Measurements from ENCODE around the gene SAMD4A.

The SAMD4A gene

GRCh38 chr14:54565785-54566409, 1.0 kb upstream of the SAMD4A start:
- FAIRE-seq: peak; percentile 58
- DNase-seq (ENCODE audit: low spot score): peak; percentile 96

DNA sequence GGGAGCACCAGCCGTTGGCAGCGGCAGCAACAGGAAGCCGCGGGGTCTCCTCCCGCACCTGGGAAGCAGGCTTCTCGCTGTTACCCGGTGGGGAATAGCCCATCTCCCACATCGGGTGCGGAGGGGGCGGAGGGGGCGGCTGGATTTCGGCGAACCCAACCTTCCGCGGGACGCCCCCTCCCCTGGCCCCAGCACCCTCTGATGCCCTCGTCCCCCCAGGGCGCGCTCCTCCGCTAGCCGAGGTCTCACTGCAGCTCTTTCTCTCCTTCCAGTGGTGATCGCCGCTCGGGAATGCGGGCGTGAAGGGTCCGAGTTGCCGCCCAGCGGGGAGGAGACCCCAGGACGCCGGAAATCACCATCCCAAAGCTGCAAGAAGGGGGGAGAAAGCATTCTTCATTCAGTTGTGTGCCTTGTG, 303 bp downstream of the SAMD4A start:
- FAIRE-seq (peak; percentile 78), DNase-seq (ENCODE audit: low spot score) (peak; percentile 55)

GRCh38 chr14:54567639-54568561, 972 bp downstream of the SAMD4A start:
- peak; percentile 87 for FAIRE-seq
- DNase-seq (ENCODE audit: low spot score): peak; percentile 58

GRCh38 chr14:54568821-54569595, 2.1 kb downstream of the SAMD4A start:
- DNase-seq (ENCODE audit: low spot score) (no peak), FAIRE-seq (peak; percentile 32)

DNA sequence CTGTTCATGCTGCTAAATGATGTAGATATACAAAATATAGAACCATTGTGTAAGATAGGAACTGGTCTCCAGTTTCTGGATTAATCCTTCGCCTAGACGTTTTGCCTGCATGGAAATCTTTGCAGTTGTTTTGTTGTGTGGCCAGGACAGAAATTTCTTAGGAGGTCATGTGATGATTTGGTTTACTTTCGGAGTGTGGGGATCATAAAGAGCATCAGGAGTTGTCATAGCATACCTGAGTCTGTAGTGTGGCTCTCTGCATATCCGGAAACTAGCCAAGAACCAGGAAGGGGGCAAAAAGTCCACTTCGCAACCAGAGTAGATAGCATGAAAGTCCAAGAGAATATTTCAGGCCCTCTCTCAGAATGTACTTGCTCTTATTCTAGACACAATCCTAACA, 3.1 kb downstream of the SAMD4A start:
- no peak for DNase-seq (ENCODE audit: low spot score)
- FAIRE-seq: no peak

DNA sequence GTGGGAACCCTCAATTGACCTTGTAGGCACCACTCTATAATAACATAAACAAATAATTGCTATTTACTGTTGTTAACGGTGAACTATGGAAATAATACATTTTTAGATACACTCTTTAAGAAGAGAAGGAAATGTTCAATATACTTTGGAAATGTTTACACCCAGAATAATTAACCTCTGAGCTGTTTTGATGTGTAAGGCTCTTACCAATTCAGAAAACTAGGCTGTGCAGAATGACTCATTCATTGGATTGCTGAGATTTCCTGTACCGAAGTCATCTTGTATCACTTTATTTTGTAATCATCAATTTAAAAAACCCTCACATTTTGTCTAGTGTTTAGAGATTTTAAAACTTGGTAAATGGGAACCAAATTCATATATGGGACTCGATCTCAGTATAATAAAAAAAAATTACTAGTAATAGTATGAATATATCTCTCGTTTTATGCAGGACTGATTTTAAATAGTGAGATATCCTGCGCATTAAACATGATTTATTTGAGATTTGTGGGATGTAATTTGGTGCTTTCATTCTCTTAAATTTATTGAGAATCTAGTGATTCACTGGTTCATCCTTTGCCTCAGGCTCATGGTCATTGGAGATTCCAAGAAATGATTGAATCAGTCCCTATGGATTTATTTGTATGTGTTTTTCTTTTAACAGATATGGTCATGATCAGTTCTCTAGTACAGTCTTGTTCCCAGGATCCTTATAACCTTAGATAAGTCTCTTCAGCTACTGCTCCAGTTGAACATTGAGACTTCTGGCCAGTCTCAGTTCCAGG, 3.9 kb downstream of the SAMD4A start:
- FAIRE-seq (no peak), DNase-seq (ENCODE audit: low spot score) (peak; percentile 38)

- DNase-seq (ENCODE audit: low spot score): peak; percentile 47
- no peak for FAIRE-seq
Measured at GRCh38 chr14:54572316-54572715, 5.4 kb downstream of the SAMD4A start.

DNA sequence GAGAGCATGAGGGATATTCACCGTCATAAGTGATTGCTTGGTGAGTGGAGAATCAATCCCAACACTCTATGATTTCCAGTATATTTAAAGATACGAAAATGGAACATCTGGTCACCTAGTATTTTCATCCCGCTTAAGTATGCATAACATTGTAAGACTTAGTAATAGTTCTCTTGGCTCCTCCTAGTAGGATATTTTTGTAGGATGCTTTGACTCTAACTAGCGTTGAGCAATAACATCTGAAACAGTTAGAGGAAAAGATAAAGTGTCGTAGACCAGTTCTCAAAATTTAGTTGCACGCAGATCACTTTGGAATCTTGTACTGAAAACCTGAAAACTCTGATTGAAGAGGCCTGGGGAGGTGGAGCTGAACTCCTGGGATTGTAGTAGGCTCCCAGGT, 7.6 kb downstream of the SAMD4A start:
- FAIRE-seq: no peak
- no peak for DNase-seq (ENCODE audit: low spot score)

DNA sequence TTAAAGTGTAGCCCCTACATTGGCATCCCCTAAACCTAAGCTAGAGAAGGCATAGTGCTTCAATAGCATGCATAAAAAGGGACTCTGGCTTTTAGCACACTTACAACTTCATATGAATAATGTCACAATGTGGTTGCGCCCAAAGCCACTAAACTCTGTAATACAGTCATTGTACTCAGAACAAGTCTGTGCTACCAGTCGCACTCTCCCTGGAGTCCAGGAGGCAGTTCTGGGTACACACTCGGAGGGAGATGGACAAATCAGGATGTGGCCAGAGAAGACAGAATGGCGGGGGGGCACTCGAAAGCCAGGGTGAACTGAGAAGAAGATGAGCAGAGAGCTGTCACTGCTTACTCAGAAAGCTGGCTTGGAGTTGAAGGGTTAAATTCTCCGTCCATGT, 10.6 kb downstream of the SAMD4A start:
- DNase-seq (ENCODE audit: low spot score) (no peak), FAIRE-seq (peak; percentile 63)

DNA sequence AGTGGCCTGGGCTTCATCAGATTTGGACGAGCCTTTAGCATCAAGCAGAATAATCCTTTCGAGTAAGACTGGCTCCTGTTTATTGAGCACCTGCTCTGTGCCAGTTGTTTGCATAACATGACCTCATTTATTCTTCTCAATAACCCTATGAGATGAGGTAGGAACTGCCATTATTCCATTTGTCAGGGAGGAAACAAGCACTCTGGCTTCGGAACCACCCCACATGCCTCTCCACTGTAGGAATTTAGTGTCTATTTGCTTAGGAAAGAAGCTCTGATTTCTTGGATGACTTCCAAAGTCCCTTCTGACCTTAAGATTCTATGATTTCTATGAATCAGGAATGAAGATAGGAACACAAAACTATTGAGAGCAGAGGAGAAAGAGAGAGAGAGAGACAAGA, 11.0 kb downstream of the SAMD4A start:
- FAIRE-seq (no peak), DNase-seq (ENCODE audit: low spot score) (peak; percentile 20)

DNA sequence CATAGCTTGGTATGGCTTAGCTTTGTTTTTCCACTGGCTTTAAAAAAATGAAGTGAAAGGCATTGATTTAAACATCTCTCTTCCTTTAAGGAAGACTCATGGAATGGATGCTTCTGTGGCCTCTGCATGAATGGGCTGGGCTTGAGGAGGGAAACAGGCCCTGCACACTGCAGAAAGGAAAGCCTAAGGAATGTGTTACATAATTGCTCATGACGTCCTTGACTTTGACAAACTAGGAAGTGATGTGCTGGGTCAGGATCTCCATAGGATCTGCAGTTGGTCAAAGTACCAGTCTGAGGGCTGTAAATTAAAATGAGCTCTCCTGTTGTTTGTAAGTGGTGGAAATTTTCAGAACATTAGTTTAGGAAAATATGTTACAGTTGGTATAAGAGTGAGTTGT, 12.7 kb downstream of the SAMD4A start:
- DNase-seq (ENCODE audit: low spot score) (no peak), FAIRE-seq (no peak)

- no peak for FAIRE-seq
- DNase-seq (ENCODE audit: low spot score): no peak
Measured at GRCh38 chr14:54580933-54581332, 14.0 kb downstream of the SAMD4A start.

DNA sequence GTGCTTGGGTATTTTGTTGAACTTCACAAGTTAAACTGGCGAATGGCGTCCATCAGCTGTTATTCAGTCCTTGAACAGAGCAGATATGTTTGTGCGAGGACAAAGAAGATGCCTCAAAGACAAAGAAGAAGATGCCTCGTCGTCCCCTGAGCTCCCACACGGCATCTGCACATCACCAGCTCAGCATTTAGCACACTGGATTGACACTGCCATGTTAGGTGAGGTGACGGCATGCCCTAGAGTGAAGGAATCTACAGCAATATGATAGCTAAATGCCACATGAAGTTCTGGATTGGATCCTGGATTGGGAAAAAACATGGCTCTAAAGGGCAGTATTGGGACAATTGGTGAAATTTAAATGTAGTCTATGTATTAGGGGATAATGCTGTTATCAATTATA, 15.4 kb downstream of the SAMD4A start:
- no peak for DNase-seq (ENCODE audit: low spot score)
- FAIRE-seq: no peak

- DNase-seq (ENCODE audit: low spot score): no peak
- no peak for FAIRE-seq
Measured at GRCh38 chr14:54584097-54584496, 17.2 kb downstream of the SAMD4A start.

- FAIRE-seq (no peak), DNase-seq (ENCODE audit: low spot score) (no peak)
Measured at GRCh38 chr14:54585214-54585613, 18.3 kb downstream of the SAMD4A start.

- FAIRE-seq (no peak), DNase-seq (ENCODE audit: low spot score) (no peak)
Measured at GRCh38 chr14:54589076-54589475, 22.1 kb downstream of the SAMD4A start.

GRCh38 chr14:54589843-54590242, 22.9 kb downstream of the SAMD4A start:
- DNase-seq (ENCODE audit: low spot score) (no peak), FAIRE-seq (peak; percentile 77)

DNA sequence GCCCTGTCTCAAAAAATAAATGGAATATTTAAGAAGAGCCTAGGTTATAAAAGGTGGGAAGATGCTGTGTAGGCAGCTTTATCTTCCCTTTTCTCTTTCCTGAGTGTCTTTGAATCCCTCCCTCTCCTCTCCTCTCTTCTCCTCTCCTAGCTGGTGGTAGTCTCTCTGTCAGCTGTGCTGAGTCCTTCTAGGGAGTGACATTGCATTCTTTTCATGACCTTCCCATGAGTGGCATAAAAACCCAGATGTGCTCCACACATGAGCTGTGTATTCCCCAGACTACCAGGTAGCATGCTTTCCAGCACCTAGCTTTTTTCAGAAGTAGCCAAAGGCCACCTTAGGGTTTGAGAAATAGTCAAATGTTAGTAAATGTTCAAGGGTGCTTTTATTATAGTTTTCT, 23.6 kb downstream of the SAMD4A start:
- DNase-seq (ENCODE audit: low spot score) (no peak), FAIRE-seq (no peak)

DNA sequence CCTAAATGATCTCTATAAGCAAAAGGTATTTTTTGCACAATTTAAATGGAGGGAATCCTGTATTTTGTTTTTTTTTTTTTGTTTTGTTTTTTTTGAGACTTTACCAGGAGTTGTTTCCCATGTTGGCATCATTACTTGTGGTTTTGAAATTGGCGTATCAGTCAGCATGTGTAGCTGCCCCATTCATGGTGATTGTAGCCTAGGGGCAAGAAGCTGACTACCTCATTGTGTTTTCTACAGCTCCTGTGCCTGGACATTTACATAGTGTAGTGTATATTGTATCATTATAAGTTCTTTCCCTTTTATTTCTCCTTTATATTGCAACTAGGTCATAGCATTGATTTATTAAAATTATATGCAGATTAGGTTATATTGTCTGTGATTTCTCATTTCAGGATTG, 24.5 kb downstream of the SAMD4A start:
- FAIRE-seq: no peak
- no peak for DNase-seq (ENCODE audit: low spot score)

DNA sequence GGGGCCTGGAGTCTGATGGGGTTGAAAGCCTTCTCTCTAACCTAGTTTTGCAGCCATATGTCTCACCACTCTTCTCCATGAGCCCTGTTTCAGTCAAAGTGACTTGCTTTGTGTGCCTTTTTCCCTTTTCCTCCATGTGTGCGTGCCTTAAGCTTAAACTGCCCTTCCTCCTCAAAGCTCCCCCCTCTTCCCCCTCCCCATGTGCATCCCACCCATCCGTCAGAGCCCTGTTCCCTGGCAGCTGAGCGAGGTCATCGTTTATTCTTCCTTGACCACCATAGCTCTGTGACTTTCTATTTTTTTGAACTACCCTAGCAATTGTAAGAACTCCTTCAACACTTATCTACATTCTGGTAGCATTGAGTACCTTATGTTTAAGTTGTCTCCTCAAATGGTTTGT, 24.9 kb downstream of the SAMD4A start:
- DNase-seq (ENCODE audit: low spot score) (no peak), FAIRE-seq (peak; percentile 23)

- peak; percentile 28 for DNase-seq (ENCODE audit: low spot score)
- FAIRE-seq: no peak
Measured at GRCh38 chr14:54593860-54594259, 26.9 kb downstream of the SAMD4A start.

Data from urothelium cell line (cell line).